ENCODE measurements around the gene CSMD2.

The CSMD2 gene

GRCh38 chr1:33576821-33577599 lies 588.0 kb downstream of the CSMD2 start:
- no peak for DNase-seq

GRCh38 chr1:33575324-33575879 lies 589.6 kb downstream of the CSMD2 start:
- DNase-seq, result no peak

DNA sequence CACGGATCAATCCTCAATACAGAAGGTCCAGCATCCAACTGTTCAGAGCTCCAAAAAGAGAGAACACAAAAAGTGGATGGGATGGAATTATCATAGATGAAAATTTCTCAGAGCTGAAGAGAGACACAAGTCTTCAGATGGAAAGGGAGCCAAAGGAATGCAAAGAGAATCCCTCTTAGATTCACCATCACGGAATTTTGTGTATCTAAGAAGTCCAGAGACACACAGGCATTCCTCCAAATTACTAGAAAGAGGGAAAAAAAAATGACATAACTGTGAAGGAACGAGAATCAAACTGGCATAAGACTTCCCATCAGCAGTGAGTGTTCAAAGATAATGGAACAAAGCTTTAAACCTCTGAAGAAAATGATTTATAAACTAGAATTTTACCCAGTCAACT lies 591.4 kb downstream of the CSMD2 start:
- DNase-seq, result no peak

DNA sequence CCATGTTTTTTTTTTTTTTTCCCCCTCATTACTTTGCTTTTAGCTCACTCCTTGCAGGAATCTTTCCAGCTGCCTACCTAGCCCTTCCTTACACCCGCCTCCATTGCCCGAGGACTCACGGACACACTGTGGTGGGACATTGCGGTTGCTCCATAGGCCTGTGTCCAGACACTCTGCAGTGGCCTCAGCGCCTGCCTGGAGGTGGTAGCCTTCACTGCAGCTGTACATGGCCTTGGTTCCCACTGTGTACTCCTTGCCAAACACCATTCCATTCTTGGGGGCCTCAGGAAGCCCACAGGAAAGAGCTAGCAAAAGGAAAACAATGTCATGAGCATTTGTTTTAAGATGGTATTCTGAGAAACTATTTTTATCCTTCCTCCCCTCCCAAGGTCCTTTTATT lies 592.6 kb downstream of the CSMD2 start:
- no peak for DNase-seq

GRCh38 chr1:33569331-33569730 lies 595.7 kb downstream of the CSMD2 start:
- no peak for DNase-seq

- DNase-seq, result peak; percentile 17
These were observed 601.3 kb downstream of the CSMD2 start for GRCh38 chr1:33563699-33564098.

DNA sequence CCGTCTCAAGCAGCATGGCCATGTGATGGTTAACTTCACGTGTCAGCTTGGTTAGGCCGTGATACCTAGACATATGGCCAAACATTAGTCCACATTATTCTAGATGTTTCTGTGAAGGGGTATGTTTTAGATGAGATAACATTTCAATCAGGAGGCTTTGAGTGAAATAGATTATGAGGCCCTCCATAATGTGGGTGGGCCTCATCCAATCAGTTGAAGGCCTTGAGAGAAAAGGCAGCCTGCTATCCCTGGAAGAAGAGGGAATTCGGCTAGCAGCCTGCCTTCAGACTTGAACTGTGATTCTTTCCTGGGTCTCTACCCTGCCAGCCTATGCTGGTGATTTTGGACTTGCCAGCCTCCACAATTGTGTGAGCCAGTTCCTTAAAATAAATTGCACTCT lies 602.5 kb downstream of the CSMD2 start:
- DNase-seq, result no peak

DNA sequence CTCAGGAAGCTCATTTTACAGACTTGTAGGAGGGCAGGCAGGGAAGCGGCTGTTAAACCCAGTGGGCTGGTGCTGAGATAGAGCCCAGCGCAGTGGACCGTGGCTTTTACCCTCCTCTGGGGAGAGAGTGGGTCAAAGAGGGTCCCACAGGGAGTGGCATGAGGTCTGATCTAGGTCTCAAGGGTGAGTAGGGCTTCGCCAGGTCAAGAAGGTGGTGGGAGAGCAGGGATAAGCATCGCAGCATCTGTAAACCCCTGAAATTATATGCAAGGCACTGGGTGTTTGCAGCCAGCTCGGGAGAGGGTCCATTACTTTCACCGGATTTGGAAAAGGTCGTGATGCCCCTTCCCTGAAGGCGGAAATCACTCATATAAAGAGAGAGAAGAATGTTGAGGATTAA lies 603.5 kb downstream of the CSMD2 start:
- DNase-seq, result no peak

GRCh38 chr1:33560680-33561079 lies 604.4 kb downstream of the CSMD2 start:
- no peak for DNase-seq

GRCh38 chr1:33548721-33549120 lies 616.3 kb downstream of the CSMD2 start:
- no peak for DNase-seq

- no peak for DNase-seq
These were observed 616.7 kb downstream of the CSMD2 start for GRCh38 chr1:33548319-33548718.

- no peak for DNase-seq
These were observed 617.5 kb downstream of the CSMD2 start for GRCh38 chr1:33547576-33547975.

- no peak for DNase-seq
These were observed 623.1 kb downstream of the CSMD2 start for GRCh38 chr1:33541966-33542365.

GRCh38 chr1:33537885-33538284 lies 627.1 kb downstream of the CSMD2 start:
- DNase-seq, result no peak

DNA sequence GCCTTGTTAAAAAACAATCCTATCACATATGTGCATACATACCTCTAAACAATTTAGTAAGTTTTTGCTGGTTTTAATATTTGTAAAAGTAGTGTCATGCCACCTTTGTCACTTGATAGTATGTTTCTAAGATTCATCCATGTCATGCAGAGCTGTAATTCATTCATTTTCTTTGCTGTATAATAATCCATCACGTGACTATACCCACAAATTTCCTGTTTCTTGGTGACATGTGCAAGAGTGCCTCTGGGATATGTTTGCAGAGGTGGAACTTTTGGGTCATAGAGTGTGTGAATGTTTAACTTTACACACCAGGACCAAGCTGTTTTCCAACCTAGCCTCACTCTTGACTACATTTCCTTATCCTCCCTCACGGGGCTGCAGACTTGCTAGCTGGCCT lies 629.7 kb downstream of the CSMD2 start:
- no peak for DNase-seq

GRCh38 chr1:33532936-33533335 lies 632.1 kb downstream of the CSMD2 start:
- DNase-seq, result no peak

GRCh38 chr1:33532250-33532649 lies 632.8 kb downstream of the CSMD2 start:
- no peak for DNase-seq

- no peak for DNase-seq
These were observed 635.1 kb downstream of the CSMD2 start for GRCh38 chr1:33529957-33530356.

DNA sequence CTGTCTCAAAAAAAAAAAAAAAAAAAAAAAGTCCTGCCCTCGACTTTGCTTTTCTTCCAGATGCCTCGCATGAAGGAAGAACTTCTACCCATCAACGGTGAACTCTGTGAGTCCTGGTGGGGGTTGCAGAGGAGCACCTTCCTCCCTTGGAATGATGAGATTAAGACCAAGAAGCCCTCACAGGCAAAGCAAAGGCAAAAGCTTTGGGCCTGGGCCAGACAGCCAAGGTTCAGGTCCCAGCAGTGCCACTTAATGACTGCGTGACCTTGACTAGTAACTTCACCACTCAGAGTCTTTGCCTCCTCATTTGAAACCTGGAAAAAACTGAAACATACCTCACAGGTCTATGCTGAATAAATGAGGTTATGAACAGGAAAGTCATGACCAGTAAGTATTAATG lies 637.1 kb downstream of the CSMD2 start:
- DNase-seq, result no peak

DNA sequence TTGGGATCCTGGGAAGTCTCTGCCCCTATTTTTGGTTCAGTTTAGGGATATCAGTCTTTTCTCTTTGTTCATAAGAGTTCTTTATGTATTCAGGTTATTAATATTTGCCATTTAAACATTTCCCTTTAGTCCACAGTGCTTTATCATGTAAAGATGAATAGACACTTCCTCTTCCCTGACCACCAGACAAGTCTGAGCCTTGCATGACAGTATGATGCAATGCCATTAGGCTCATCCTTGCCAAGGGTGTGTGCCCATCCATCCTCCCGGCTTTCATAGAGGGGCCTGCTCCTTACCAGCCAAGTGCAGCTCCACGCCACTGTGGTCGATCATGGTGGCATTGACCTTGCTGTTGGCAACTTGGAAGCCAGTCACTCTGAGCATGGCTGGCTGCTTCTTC lies 640.4 kb downstream of the CSMD2 start:
- DNase-seq, result no peak

DNA sequence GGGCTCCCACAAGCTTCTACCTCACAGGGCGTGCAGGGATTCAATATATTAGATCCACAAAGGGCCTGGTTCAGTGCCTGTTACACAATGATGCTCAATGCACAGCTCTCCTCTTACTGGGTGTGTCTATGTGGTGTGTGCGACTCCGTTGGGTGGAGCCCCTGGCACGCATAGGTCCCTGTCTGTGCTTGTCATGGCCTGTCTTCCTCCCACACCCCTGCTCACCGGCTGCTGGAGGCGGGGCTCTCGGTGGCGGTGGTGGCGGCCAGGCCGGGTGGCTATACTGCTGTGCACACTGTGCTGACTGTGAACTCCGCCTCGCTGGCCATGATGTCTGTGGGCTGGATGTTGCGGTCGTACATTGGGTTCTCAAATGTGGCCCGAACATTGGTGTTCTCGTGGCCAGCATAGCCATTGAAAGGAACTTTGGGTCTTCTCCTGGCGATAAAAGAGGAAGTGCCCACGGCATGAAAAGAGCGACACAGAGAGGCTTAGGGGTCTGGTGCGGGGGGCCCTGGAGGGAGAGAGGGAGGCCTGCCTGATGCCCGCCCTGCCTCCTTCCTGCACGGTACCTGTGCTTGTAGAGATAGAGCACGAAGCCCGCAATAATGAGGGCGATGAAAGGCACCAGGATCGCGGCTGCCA lies 645.7 kb downstream of the CSMD2 start:
- no peak for DNase-seq

DNA sequence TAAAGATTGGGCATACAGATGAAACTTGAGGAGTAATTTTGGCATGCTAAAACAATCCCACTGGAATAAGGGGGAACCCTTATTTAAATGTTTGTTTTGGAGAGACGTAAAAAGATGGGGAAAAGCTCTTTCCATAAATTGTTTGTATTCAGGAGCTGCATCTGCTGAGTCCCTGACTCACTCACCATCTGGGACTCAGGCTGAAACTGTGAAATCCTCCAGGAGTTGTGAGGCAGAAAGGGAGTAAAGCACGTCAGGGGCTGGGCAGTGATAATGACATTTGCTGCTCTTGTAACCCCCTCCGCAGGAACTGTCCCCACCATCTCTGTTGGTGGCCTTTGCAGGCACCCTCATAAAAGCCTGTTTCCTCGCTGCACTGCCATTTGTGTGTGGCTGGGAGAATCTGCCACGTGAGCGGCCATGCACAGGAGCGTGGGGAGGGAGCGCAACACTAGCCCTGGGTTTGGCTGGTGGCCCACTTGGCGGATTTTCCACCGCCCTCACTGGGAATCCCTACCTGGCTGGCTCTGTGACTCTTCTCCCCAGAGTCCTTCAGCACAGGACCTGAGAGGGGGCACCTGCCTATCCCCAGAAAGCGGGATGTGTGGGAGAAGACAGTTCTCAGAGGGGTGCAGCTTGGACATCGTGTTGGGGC lies 647.3 kb downstream of the CSMD2 start:
- DNase-seq, result no peak

DNA sequence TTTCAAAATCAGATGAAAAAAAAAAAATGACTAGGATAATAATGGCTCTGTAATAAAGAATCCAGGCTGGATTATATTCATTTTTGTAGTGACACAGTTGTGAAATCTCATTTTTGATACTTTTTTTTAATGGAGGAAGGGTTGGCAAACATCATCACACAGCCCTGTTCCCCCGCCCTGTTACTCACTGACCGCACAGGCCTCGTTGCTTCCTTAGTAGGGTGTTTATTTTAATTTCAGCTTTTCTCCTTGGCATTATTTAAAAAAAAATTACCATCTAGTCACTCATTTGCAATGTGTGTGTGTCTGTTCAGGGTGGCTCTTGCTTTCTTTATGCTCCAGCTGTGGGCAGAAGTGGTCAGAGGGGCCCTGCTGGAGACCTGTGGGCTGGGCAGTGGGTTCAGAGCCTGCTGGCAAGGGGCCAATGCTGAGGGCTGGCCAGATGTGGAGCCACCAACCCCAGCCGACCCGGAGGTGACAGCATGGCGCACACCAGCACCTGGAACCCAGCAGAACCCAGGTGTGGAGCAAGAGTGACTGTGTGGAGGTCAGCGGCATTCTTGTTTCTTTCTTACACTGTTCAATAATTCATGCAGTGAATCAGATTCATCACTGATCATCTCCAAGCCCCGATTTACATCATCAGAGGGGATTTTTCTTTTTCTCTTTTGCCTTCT lies 648.0 kb downstream of the CSMD2 start:
- DNase-seq, result no peak

Data from NCI-H345 (cell line).